Spleen (tissue), 7 donors: ENCODE results near the gene MRTFB.

ENCODE experiments used
- POLR2A ChIP-seq, 3 donors: fragments of 450-650 bp; IDR thresholded peaks; one replicate each; pipeline ENCODE4 v1.5.1; 2017; ENCODE audit warnings: antibody characterized with exemption in 3 of 3, mild to moderate bottlenecking in 1 of 3
- POLR2AphosphoS5 ChIP-seq, 3 donors: sonication (generic); formaldehyde crosslinking; IDR thresholded peaks; one replicate each; pipeline ENCODE4 v1.5.1; 2017; ENCODE audit warnings: antibody characterized with exemption in 3 of 3
- TF ChIP-seq, protein P1 (sequence below), 11 experiments: fragments of 200-600 bp in 7 of 11; fragments of 450-650 bp in 4 of 11; sonication (generic) in 4 of 11; IDR thresholded peaks in 8 of 11; conservative IDR thresholded peaks in 3 of 11; 1 replicate in 7 of 11; 2 replicates in 4 of 11; pipeline versions ENCODE4 v1.4.0 to v1.8.0; 2016 to 2021; ENCODE audit warnings: antibody characterized with exemption in 11 of 11, inconsistent platforms in 4 of 11, mild to moderate bottlenecking in 1 of 11
- donor health status: DM: no; HTN: no; CAD: no; lungs with moderate emphysema.
- donor health status: DM: no; HTN: no; CAD: no.
- donor health status: DM: no; HTN: no; CAD: no.

- TF ChIP-seq, protein P1, sequence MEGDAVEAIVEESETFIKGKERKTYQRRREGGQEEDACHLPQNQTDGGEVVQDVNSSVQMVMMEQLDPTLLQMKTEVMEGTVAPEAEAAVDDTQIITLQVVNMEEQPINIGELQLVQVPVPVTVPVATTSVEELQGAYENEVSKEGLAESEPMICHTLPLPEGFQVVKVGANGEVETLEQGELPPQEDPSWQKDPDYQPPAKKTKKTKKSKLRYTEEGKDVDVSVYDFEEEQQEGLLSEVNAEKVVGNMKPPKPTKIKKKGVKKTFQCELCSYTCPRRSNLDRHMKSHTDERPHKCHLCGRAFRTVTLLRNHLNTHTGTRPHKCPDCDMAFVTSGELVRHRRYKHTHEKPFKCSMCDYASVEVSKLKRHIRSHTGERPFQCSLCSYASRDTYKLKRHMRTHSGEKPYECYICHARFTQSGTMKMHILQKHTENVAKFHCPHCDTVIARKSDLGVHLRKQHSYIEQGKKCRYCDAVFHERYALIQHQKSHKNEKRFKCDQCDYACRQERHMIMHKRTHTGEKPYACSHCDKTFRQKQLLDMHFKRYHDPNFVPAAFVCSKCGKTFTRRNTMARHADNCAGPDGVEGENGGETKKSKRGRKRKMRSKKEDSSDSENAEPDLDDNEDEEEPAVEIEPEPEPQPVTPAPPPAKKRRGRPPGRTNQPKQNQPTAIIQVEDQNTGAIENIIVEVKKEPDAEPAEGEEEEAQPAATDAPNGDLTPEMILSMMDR (IDR thresholded peaks at IDR 0.05 in 8 of 11, conservative IDR thresholded peaks at IDR 0.05 in 3 of 11), result no peak
- no peak for TF ChIP-seq POLR2A (IDR thresholded peaks at IDR 0.05)
- TF ChIP-seq POLR2AphosphoS5 (IDR thresholded peaks at IDR 0.05), result no peak
Observed at GRCh38 chr16:14309906-14310305, 238.8 kb downstream of the MRTFB start.
